ENCODE data around the gene CDON. TPM values are rescaled to one million over a fixed set of nuclear protein-coding genes. Genes with fewer than 3 reads are reported as not detected.
A peak's percentile ranks its signal among the peaks of the same experiment; 100 is the strongest.

Gene CDON
- total RNA-seq, 1 experiment from 2014 or later, result 0.91 TPM

- no peaks in the 10 kb centered on the region for H3K36me3 Mint-ChIP-seq (ENCODE audit: insufficient read depth, unreplicated experiment)
- H3K27me3 Mint-ChIP-seq (ENCODE audit: insufficient read depth, unreplicated experiment), result no peaks in the 10 kb centered on the region
- POLR2A ChIA-PET, result interaction anchor here (1.3 kb wide), 2 partner anchors 18 to 23 kb away, joined by 3 to 6 read pairs; no protein-coding TSS in a partner anchor
- H3K9me3 Mint-ChIP-seq (ENCODE audit: unreplicated experiment), result no peaks in the 10 kb centered on the region
- H3K27ac Mint-ChIP-seq (ENCODE audit: low read depth, unreplicated experiment), result no peak overlapping the region
- DNase-seq (ENCODE audit: unreplicated experiment), result peak; percentile 48
- TF ChIP-seq CTCF (IDR thresholded peaks at IDR 0.05; ENCODE audit: unreplicated experiment), result no peak
- BruUV-seq (replicated peaks), result no TSS peak
- peaks cover 12% of the 10 kb centered on the region for H3K4me1 Mint-ChIP-seq (ENCODE audit: insufficient read depth, unreplicated experiment)
- intact Hi-C loops (cut with micrococcal nuclease), result no loop called here
- CTCF ChIA-PET, result interaction anchor here (0.6 to 2.4 kb wide), 4 partner anchors 11 to 108 kb away, joined by 3 to 12 read pairs (median 5); no protein-coding TSS in a partner anchor
- H3K4me3 Mint-ChIP-seq (ENCODE audit: unreplicated experiment), result no peak overlapping the region
These were observed 109.7 kb downstream of the CDON start for GRCh38 chr11:125952973-125953372.

GRCh38 chr11:125952559-125952958, 110.1 kb downstream of the CDON start:
- Mint-ChIP-seq H3K27me3 (ENCODE audit: insufficient read depth, unreplicated experiment) (no peaks in the 10 kb centered on the region), H3K4me1 (ENCODE audit: insufficient read depth, unreplicated experiment) (peaks cover 12% of the 10 kb centered on the region), H3K27ac (ENCODE audit: low read depth, unreplicated experiment) (no peak overlapping the region), H3K9me3 (ENCODE audit: unreplicated experiment) (no peaks in the 10 kb centered on the region), H3K36me3 (ENCODE audit: insufficient read depth, unreplicated experiment) (no peaks in the 10 kb centered on the region), H3K4me3 (ENCODE audit: unreplicated experiment) (no peak overlapping the region)
- no peak for TF ChIP-seq CTCF (IDR thresholded peaks at IDR 0.05; ENCODE audit: unreplicated experiment)
- ChIA-PET CTCF (interaction anchor here (0.6 to 3.1 kb wide), 6 partner anchors 11 to 241 kb away, joined by 3 to 13 read pairs (median 4); no protein-coding TSS in a partner anchor), POLR2A (interaction anchor here (1.3 kb wide), 2 partner anchors 18 to 24 kb away, joined by 3 to 6 read pairs; no protein-coding TSS in a partner anchor)
- no TSS peak for BruUV-seq (replicated peaks)
- intact Hi-C loops (cut with micrococcal nuclease), result no loop called here
- DNase-seq (ENCODE audit: unreplicated experiment), result no peak

- no peak for TF ChIP-seq CTCF (IDR thresholded peaks at IDR 0.05; ENCODE audit: unreplicated experiment)
- Mint-ChIP-seq H3K36me3 (ENCODE audit: insufficient read depth, unreplicated experiment) (no peaks in the 10 kb centered on the region), H3K27me3 (ENCODE audit: insufficient read depth, unreplicated experiment) (no peaks in the 10 kb centered on the region), H3K4me3 (ENCODE audit: unreplicated experiment) (no peak overlapping the region), H3K4me1 (ENCODE audit: insufficient read depth, unreplicated experiment) (peaks cover 12% of the 10 kb centered on the region), H3K27ac (ENCODE audit: low read depth, unreplicated experiment) (no peak overlapping the region), H3K9me3 (ENCODE audit: unreplicated experiment) (no peaks in the 10 kb centered on the region)
- intact Hi-C loops (cut with micrococcal nuclease), result no loop called here
- ChIA-PET CTCF (interaction anchor here (0.6 to 3.1 kb wide), 6 partner anchors 9 to 242 kb away, joined by 4 to 13 read pairs (median 5); no protein-coding TSS in a partner anchor), POLR2A (no interaction called here)
- no TSS peak for BruUV-seq (replicated peaks)
- DNase-seq (ENCODE audit: unreplicated experiment), result no peak
These were observed 110.9 kb downstream of the CDON start for GRCh38 chr11:125951731-125952130.

- H3K27me3 Mint-ChIP-seq (ENCODE audit: insufficient read depth, unreplicated experiment), result no peaks in the 10 kb centered on the region
- peak; percentile 36 for DNase-seq (ENCODE audit: unreplicated experiment)
- H3K27ac Mint-ChIP-seq (ENCODE audit: low read depth, unreplicated experiment), result no peak overlapping the region
- peaks cover 12% of the 10 kb centered on the region for H3K4me1 Mint-ChIP-seq (ENCODE audit: insufficient read depth, unreplicated experiment)
- no peak for TF ChIP-seq CTCF (IDR thresholded peaks at IDR 0.05; ENCODE audit: unreplicated experiment)
- no peak overlapping the region for H3K4me3 Mint-ChIP-seq (ENCODE audit: unreplicated experiment)
- no TSS peak for BruUV-seq (replicated peaks)
- POLR2A ChIA-PET, result interaction anchor here (0.9 to 1.2 kb wide), 2 partner anchors 26 to 48 kb away, joined by 4 read pairs; partner anchors contain the start of gene PUS3
- CTCF ChIA-PET, result interaction anchor here (0.6 to 3.1 kb wide), 3 partner anchors 8 to 111 kb away, joined by 4 to 13 read pairs (median 5); no protein-coding TSS in a partner anchor
- no peaks in the 10 kb centered on the region for H3K9me3 Mint-ChIP-seq (ENCODE audit: unreplicated experiment)
- H3K36me3 Mint-ChIP-seq (ENCODE audit: insufficient read depth, unreplicated experiment), result no peaks in the 10 kb centered on the region
- intact Hi-C loops (cut with micrococcal nuclease), result no loop called here
These were observed 111.7 kb downstream of the CDON start for GRCh38 chr11:125950696-125951651.

Data from MCF 10A (cell line).